Gastroesophageal sphincter (tissue), 3 donors: ENCODE measurements around the gene SEC22B.
"Not testable (repeated sequence)": the region's sequence is repeated elsewhere in the genome, so short reads cannot be mapped to it uniquely, and the experiment has no call there.

ENCODE experiments used
- CTCF ChIP-seq, 4 experiments: fragments of 200-600 bp in 2 of 4; fragments of 450-650 bp in 2 of 4; sonication (generic) in 1 of 4; IDR thresholded peaks; one replicate each; pipeline ENCODE4 v1.5.1; 2017 to 2019; ENCODE audit warnings: antibody characterized with exemption in 4 of 4, mild to moderate bottlenecking in 2 of 4, moderate library complexity in 2 of 4
- POLR2A ChIP-seq, 2 donors: fragments of 450-650 bp; IDR thresholded peaks; one replicate each; pipeline ENCODE4 v1.6.1; 2017; ENCODE audit warnings: antibody characterized with exemption in 2 of 2, mild to moderate bottlenecking in 2 of 2, moderate library complexity in 1 of 2

DNA sequence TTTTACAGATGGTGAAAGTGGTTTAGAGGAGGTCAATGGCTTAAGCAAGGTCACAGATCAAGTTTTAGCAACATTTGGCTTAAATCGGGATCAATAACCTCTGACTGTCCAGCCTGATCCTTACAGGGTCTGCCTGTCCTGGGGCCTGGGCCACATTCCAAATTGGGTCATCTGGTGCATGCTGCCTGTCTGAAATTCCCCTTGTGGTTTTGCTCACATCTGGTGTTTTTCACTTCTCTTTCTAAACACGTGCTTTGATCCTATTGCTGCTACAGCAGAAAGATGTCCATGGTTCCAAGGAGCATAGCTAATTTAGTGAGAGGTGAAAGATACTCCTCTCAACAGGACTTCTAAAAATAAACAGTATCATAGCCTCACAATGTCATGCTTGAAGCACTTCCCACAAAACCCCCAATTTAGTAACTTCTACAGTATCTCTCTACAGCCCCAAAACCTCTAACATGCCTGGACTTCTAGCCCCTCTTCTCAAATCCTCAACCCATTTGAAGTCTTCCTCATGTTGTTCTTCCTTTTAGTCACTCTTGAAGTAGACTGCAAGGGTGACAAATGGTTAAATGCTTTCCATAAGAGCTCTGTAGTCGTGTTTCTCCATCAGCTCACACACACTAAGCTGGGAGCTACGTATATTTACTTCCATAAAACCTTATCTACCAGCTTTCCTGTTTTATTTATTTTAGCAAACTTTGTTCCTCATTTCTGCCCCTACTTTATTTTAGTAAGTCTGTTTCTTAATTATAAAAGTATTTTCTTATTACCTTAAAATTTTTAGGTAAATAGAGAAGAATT, 58.7 kb downstream of the SEC22B start:
- not testable (repeated sequence) for TF ChIP-seq CTCF, POLR2A (IDR thresholded peaks at IDR 0.05)
